Endothelial cell (in vitro differentiated cells): Measurements from ENCODE around the gene BAD. TPM values are rescaled to one million over a fixed set of nuclear protein-coding genes. Genes with fewer than 3 reads are reported as not detected.

Experiments
- DNase-seq: peaks from one replicate; pipeline ENCODE4 v3.0.0; 2021; ENCODE audit warnings: low spot score
- H3K27ac Mint-ChIP-seq: one replicate; pipeline ENCODE4 v1.8.0; 2021; ENCODE audit warnings: mixed read lengths, inconsistent platforms; ENCODE audit not compliant: unreplicated experiment
- H3K27me3 Mint-ChIP-seq: one replicate; pipeline ENCODE4 v1.8.0; 2021; ENCODE audit warnings: mild to moderate bottlenecking, moderate library complexity, mixed read lengths, inconsistent platforms; ENCODE audit not compliant: unreplicated experiment
- H3K36me3 Mint-ChIP-seq: one replicate; pipeline ENCODE4 v1.8.0; 2021; ENCODE audit warnings: mild to moderate bottlenecking, low read depth, mixed read lengths, inconsistent platforms; ENCODE audit not compliant: unreplicated experiment
- H3K4me1 Mint-ChIP-seq: one replicate; pipeline ENCODE4 v1.8.0; 2021; ENCODE audit warnings: mild to moderate bottlenecking, mixed read lengths, inconsistent platforms; ENCODE audit not compliant: unreplicated experiment
- H3K4me3 Mint-ChIP-seq: one replicate; pipeline ENCODE4 v1.8.0; 2021; ENCODE audit warnings: mild to moderate bottlenecking, mixed read lengths, inconsistent platforms; ENCODE audit not compliant: unreplicated experiment
- H3K9me3 Mint-ChIP-seq: one replicate; pipeline ENCODE4 v1.8.0; 2021; ENCODE audit warnings: mixed read lengths, inconsistent platforms; ENCODE audit not compliant: unreplicated experiment
- CTCF ChIP-seq: fragments of 200-600 bp; sonication (generic); IDR thresholded peaks from one replicate; pipeline ENCODE4 v1.5.0; 2021; ENCODE audit warnings: antibody characterized with exemption; ENCODE audit not compliant: unreplicated experiment
- total RNA-seq: library from RNA; stranded (reverse); fragmentation: NEBNext Ultra II Directional; extraction: Animal tissue kit (Norgen Biotek cat#: 25700); gene quantifications from one replicate; pipeline ENCODE4 v1.2.1, GENCODE V29; 2021; ENCODE audit not compliant: unreplicated experiment

Gene BAD
- total RNA-seq, 1 donor from 2014 or later: 40.7 TPM

DNA sequence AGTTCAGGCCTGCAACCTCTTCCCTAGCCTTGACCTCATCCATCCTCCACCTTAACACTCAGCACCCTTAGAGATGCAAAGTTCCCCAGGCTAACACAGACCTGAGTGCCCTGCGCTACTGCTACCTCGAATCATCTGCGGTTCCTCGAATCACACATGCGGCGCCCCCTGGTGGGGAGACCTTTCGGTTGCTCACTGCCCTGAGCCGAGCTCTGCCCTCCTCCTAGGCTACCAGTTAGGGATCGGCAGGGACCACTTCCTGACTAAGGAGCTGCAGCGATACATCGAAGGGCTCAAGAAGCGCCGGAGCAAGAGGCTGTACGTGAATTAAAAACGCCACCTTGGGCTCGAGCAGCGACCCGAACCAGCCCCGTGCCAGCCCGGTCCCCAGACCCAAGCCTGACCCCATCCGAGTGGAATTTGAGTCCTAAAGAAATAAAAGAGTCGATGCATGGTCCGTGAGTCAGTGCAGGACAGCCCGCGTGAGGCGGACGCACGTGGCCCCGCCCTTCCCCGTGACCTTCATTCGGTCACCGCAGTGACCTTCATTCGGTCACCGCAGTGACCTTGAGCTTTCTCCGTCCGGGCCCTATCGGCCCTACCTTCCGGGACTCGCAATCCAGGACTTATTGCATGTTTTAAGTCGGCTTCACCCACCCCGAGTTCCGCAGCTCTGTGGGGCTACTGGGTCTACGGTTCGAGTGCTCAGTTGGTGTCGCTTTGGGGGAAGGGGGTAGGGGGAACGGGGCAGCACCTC is 20.0 kb upstream of the BAD start:
- no peaks in the 10 kb centered on the region for H3K9me3 Mint-ChIP-seq
- H3K27ac Mint-ChIP-seq: no peak overlapping the region
- H3K27me3 Mint-ChIP-seq: peaks cover 6% of the 10 kb centered on the region
- peaks cover 8% of the 10 kb centered on the region for H3K36me3 Mint-ChIP-seq
- DNase-seq: peak; percentile 96
- peak overlapping the region; percentile 89 for H3K4me3 Mint-ChIP-seq
- peak; percentile 86 for TF ChIP-seq CTCF
- peaks cover 10% of the 10 kb centered on the region for H3K4me1 Mint-ChIP-seq

DNA sequence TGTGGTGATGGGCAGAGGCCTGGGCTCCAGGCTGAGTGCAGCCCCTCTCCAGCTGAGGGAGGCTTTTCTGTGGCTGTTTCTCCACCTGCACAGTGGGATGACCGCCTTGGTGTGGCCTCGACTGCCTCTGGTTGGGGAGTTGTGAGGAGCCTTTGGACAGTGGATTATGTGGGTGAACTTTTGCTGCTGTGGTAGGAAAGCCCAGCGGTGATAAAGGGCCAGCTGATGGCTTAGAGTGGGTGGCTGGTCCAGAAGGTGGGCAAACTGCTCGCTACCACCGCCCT is 19.5 kb upstream of the BAD start:
- H3K4me1 Mint-ChIP-seq: peaks cover 10% of the 10 kb centered on the region
- TF ChIP-seq CTCF: no peak
- peaks cover 8% of the 10 kb centered on the region for H3K36me3 Mint-ChIP-seq
- H3K9me3 Mint-ChIP-seq: no peaks in the 10 kb centered on the region
- H3K4me3 Mint-ChIP-seq: peak overlapping the region; percentile 89
- H3K27me3 Mint-ChIP-seq: peaks cover 7% of the 10 kb centered on the region
- DNase-seq: no peak
- H3K27ac Mint-ChIP-seq: no peak overlapping the region

DNA sequence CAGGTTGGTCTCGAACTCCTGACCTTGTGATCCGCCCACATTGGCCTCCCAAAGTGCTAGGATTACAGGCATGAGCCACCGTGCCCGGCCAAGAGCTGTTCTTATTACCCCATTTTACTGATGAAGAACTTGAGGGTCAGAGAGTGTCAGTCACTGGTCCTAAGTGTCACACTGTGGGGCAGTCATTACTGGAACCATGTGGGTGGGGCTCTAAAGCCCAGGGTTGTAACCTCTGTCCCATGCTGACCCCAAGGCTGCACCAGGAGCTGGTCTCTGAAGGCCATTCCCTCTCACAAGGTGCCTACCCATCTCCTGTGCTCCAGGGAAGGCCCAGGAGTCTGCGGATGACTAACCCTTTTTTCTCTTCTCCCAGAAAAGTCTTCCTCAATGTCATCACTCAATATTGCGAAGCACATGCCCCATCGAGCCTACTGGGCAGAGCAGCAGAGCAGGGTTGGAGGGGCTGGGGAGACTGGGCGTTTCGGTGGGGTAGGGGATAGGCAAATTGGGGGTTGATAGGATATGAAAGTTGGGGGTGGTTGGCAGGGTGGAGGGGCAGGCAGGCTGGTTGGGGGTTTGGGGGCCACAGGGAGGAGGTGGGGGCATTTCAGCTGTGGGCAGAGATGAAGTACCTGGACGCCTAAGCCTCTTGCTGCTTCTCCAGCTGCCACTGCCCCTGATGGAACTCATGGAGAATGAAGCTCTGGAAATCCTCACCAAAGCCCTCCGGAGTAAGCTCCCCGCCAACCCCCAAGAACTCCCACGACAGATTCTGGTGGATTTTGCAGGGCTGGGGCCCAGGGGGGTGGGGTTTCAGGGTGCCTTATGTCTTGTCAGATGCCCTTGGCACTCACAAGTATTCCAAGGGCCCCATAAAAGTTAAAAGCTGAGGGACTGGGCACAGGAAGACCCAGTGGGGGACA is 18.9 kb upstream of the BAD start:
- Mint-ChIP-seq H3K36me3 (peaks cover 8% of the 10 kb centered on the region), H3K9me3 (no peaks in the 10 kb centered on the region), H3K27me3 (peaks cover 12% of the 10 kb centered on the region), H3K4me1 (peaks cover 10% of the 10 kb centered on the region), H3K4me3 (no peak overlapping the region), H3K27ac (no peak overlapping the region)
- TF ChIP-seq CTCF: no peak
- DNase-seq: no peak

GRCh38 chr11:64299847-64300648 is 15.6 kb upstream of the BAD start, which contains the start of gene CATSPERZ:
CATSPERZ (plus strand) TSS chr11:64300358; CDS start chr11:64300411, 53 bp downstream.
- DNase-seq: no peak
- Mint-ChIP-seq H3K36me3 (no peaks in the 10 kb centered on the region), H3K4me1 (peaks cover 9% of the 10 kb centered on the region), H3K9me3 (no peaks in the 10 kb centered on the region), H3K27ac (no peak within 1 kb of the TSS), H3K27me3 (peaks cover 29% of the 10 kb centered on the region), H3K4me3 (peak within 1 kb of the TSS; percentile 59)
- TF ChIP-seq CTCF: no peak
